GM10248 (cell line): ENCODE data around the gene CDH23.

Experiments used
- CTCF ChIA-PET: fragments of 300-600 bp; sonication (Branson Sonifier 250); formaldehyde crosslinking; extraction: SDS; loops from one replicate; lab custom pipeline; 2021; ENCODE audit warnings: antibody characterized with exemption; lab: Yijun Ruan, JAX
- POLR2A ChIA-PET: fragments of 350-650 bp; sonication (Branson Sonifier 250); formaldehyde crosslinking; extraction: SDS; loops from one replicate; lab custom pipeline; 2020; ENCODE audit warnings: antibody characterized with exemption; lab: Yijun Ruan, JAX
- DNase-seq: peaks from one replicate; pipeline ENCODE4 v3.0.0; 2012; ENCODE audit errors: extremely low spot score
- CTCF ChIP-seq: IDR thresholded peaks from 2 replicates; pipeline ENCODE4 v1.5.1; 2012; ENCODE audit warnings: mild to moderate bottlenecking, low read depth; ENCODE audit errors: extremely low read depth, missing control alignments, control extremely low read depth

CDH23 gene

GRCh38 chr10:71660313-71660712, 263.6 kb downstream of the CDH23 start:
- ChIA-PET CTCF (interaction anchor here (1.3 to 4.3 kb wide), 3 partner anchors 20 to 51 kb away, joined by 3 to 13 read pairs (median 7); no protein-coding TSS in a partner anchor), POLR2A (no interaction called here)
- no peak for TF ChIP-seq CTCF
- DNase-seq, result no peak

- DNase-seq, result no peak
- ChIA-PET POLR2A (no interaction called here), CTCF (interaction anchor here (1.3 to 4.3 kb wide), 2 partner anchors 21 to 51 kb away, joined by 3 to 13 read pairs; no protein-coding TSS in a partner anchor)
- no peak for TF ChIP-seq CTCF
Observed at GRCh38 chr10:71661060-71661622, 264.4 kb downstream of the CDH23 start.

GRCh38 chr10:71661779-71662336, 265.1 kb downstream of the CDH23 start:
- CTCF ChIA-PET, result no interaction called here
- POLR2A ChIA-PET, result no interaction called here
- no peak for DNase-seq
- TF ChIP-seq CTCF, result no peak

GRCh38 chr10:71663311-71663710, 266.6 kb downstream of the CDH23 start:
- ChIA-PET POLR2A (no interaction called here), CTCF (interaction anchor here (1.3 kb wide), 2 partner anchors 16 to 34 kb away, joined by 3 read pairs; no protein-coding TSS in a partner anchor)
- DNase-seq, result no peak
- no peak for TF ChIP-seq CTCF

- CTCF ChIA-PET, result interaction anchor here (0.6 to 1.5 kb wide), 5 partner anchors 24 to 147 kb away, joined by 3 to 7 read pairs (median 3); partner anchors contain the start of gene VSIR
- POLR2A ChIA-PET, result no interaction called here
- TF ChIP-seq CTCF, result no peak
Observed at GRCh38 chr10:71664585-71664984, 267.9 kb downstream of the CDH23 start.

GRCh38 chr10:71665456-71665855, 268.7 kb downstream of the CDH23 start:
- TF ChIP-seq CTCF, result no peak
- ChIA-PET CTCF (interaction anchor here (1.3 to 1.5 kb wide), 3 partner anchors 43 to 146 kb away, joined by 3 to 7 read pairs (median 3); no protein-coding TSS in a partner anchor), POLR2A (no interaction called here)
- no peak for DNase-seq

More at GRCh38 chr10:71664585-71664984, 267.9 kb downstream of the CDH23 start:
- DNase-seq, result no peak
